Smooth muscle cell (in vitro differentiated cells): ENCODE measurements around the gene PPP6R3. TPM values are rescaled to one million over a fixed set of nuclear protein-coding genes. Genes with fewer than 3 reads are reported as not detected.

Experiments
- DNase-seq: peaks from one replicate; lab custom pipeline; 2025; ENCODE audit not compliant: unreplicated experiment; lab: John Stamatoyannopoulos, UW
- H2AFZ ChIP-seq: fragments of 200-600 bp; sonication (generic); 2 replicates; pipeline ENCODE4 v1.6.0; 2016; ENCODE audit warnings: antibody characterized with exemption, low read depth, mild to moderate bottlenecking
- H3F3A ChIP-seq: fragments of 200-600 bp; sonication (generic); 2 replicates; pipeline ENCODE4 v1.6.0; 2017; ENCODE audit warnings: antibody characterized with exemption, low read depth
- H3K27ac ChIP-seq: fragments of 200-600 bp; sonication (generic); 2 replicates; pipeline ENCODE4 v1.5.1; 2016; ENCODE audit warnings: low read depth, mild to moderate bottlenecking
- H3K27me3 ChIP-seq: fragments of 200-600 bp; sonication (generic); 2 replicates; pipeline ENCODE4 v1.6.1; 2016; ENCODE audit warnings: low read depth, mild to moderate bottlenecking
- H3K36me3 ChIP-seq: fragments of 200-600 bp; sonication (generic); 2 replicates; pipeline ENCODE4 v1.5.1; 2016; ENCODE audit warnings: low read depth
- H3K4me1 ChIP-seq: fragments of 200-600 bp; sonication (generic); 2 replicates; pipeline ENCODE4 v1.5.1; 2016; ENCODE audit warnings: low read depth
- H3K4me2 ChIP-seq: fragments of 200-600 bp; sonication (generic); 2 replicates; pipeline ENCODE4 v1.6.0; 2016; ENCODE audit warnings: mild to moderate bottlenecking
- H3K4me3 ChIP-seq: fragments of 200-600 bp; sonication (generic); 2 replicates; pipeline ENCODE4 v1.5.1; 2016; ENCODE audit warnings: mild to moderate bottlenecking
- H3K79me2 ChIP-seq: fragments of 200-600 bp; sonication (generic); 2 replicates; pipeline ENCODE4 v1.6.0; 2016; ENCODE audit warnings: low read depth, mild to moderate bottlenecking
- H3K9ac ChIP-seq: fragments of 200-600 bp; sonication (generic); 2 replicates; pipeline ENCODE4 v1.6.0; 2016; ENCODE audit warnings: low read depth
- H3K9me3 ChIP-seq: fragments of 200-600 bp; sonication (generic); replicated peaks from 2 replicates; pipeline ENCODE4 v1.5.1; 2016; ENCODE audit warnings: low read depth
- H4K20me1 ChIP-seq: fragments of 200-600 bp; sonication (generic); 2 replicates; pipeline ENCODE4 v1.6.0; 2016; ENCODE audit warnings: low read depth
- CTCF ChIP-seq: fragments of 200-600 bp; sonication (generic); IDR thresholded peaks from 2 replicates; pipeline ENCODE4 v1.5.1; 2017; ENCODE audit warnings: borderline replicate concordance, mild to moderate bottlenecking, antibody characterized with exemption; ENCODE audit not compliant: insufficient read depth, poor library complexity, severe bottlenecking
- WGBS: methylation state at CpG from one replicate; pipeline ENCODE4 v1.1.7; 2016; ENCODE audit warnings: low lambda C conversion rate; 5-methylcytosine and 5-hydroxymethylcytosine counted together
- polyA plus RNA-seq: library from polyadenylated mRNA; unstranded; fragments of >200 nt; fragmentation: Nextera tagmentation; extraction: Ambion mirVana; gene quantifications from 2 replicates; pipeline ENCODE4 v1.2.1, GENCODE V29; 2016
- total RNA-seq: library from RNA; depleted of rRNA; stranded (reverse); fragments of >200 nt; gene quantifications from 2 replicates; pipeline ENCODE4 v1.2.3, GENCODE V29; 2014

PPP6R3 gene
- total and polyA plus RNA-seq, 2 experiments from 2014 or later, result 28.4 to 121 TPM

- H3K4me1 ChIP-seq, result no peaks in the 10 kb centered on the region
- H3F3A ChIP-seq, result peaks cover 11% of the 10 kb centered on the region
- peak overlapping the region; percentile 52 for H3K4me2 ChIP-seq
- H3K4me3 ChIP-seq, result no peak overlapping the region
- H2AFZ ChIP-seq, result no peak overlapping the region
- no peak for DNase-seq
- H3K36me3 ChIP-seq, result no peaks in the 10 kb centered on the region
- WGBS, result 90% methylated on average over 26 of the region's 34 CpGs
- H3K27me3 ChIP-seq, result no peaks in the 10 kb centered on the region
- H3K9me3 ChIP-seq, result no peaks in the 10 kb centered on the region
- H3K9ac ChIP-seq, result peak overlapping the region; percentile 63
- peak overlapping the region; percentile 93 for H3K27ac ChIP-seq
- no peaks in the 10 kb centered on the region for H4K20me1 ChIP-seq
- no peaks in the 10 kb centered on the region for H3K79me2 ChIP-seq
- TF ChIP-seq CTCF, result no peak
Observed at GRCh38 chr11:68437927-68438657, 22.5 kb upstream of the PPP6R3 start.

- Histone ChIP-seq H3K79me2 (no peaks in the 10 kb centered on the region), H3K9ac (no peak overlapping the region), H3K36me3 (no peaks in the 10 kb centered on the region), H3F3A (peaks cover 11% of the 10 kb centered on the region), H3K4me1 (no peaks in the 10 kb centered on the region), H3K4me2 (no peak overlapping the region), H3K27me3 (no peaks in the 10 kb centered on the region), H2AFZ (no peak overlapping the region), H3K9me3 (no peaks in the 10 kb centered on the region), H3K27ac (peak overlapping the region; percentile 93), H4K20me1 (no peaks in the 10 kb centered on the region), H3K4me3 (no peak overlapping the region)
- 90% methylated on average over 6 of the region's 6 CpGs for WGBS
- no peak for DNase-seq
- no peak for TF ChIP-seq CTCF
Observed at GRCh38 chr11:68438658-68439259, 21.8 kb upstream of the PPP6R3 start.

- no peak for DNase-seq
- no peak for TF ChIP-seq CTCF
- Histone ChIP-seq H3K27ac (peak overlapping the region; percentile 93), H3K79me2 (no peaks in the 10 kb centered on the region), H3K4me2 (no peak overlapping the region), H3K27me3 (no peaks in the 10 kb centered on the region), H3K9ac (no peak overlapping the region), H3F3A (peaks cover 11% of the 10 kb centered on the region), H4K20me1 (no peaks in the 10 kb centered on the region), H3K9me3 (no peaks in the 10 kb centered on the region), H3K4me1 (no peaks in the 10 kb centered on the region), H3K4me3 (no peak overlapping the region), H2AFZ (no peak overlapping the region), H3K36me3 (no peaks in the 10 kb centered on the region)
- WGBS, result 85% methylated on average over 29 of the region's 38 CpGs
Observed at GRCh38 chr11:68439355-68440065, 21.0 kb upstream of the PPP6R3 start.
